Aorta (tissue), 5 donors: Measurements from ENCODE around the gene GLE1. TPM values are rescaled to one million over a fixed set of nuclear protein-coding genes. Genes with fewer than 3 reads are reported as not detected.
A peak's percentile ranks its signal among the peaks of the same experiment; 100 is the strongest.

Experiments used
- ATAC-seq: fragments of 200-7000 bp; cut with Tn5 transposase; one replicate; pipeline ENCODE4 v1.9.1; 2022; ENCODE audit warnings: moderate library complexity; ENCODE audit not compliant: low FRiP score
- DNase-seq, 2 donors: peaks; one replicate each; pipeline ENCODE4 v3.0.0-alpha.2; 2020
- H3K27ac ChIP-seq, 2 donors: one replicate each; pipeline ENCODE4 v1.5.1; 2013; ENCODE audit warnings: low read length in 2 of 2, mild to moderate bottlenecking in 2 of 2, moderate library complexity in 2 of 2, control low read depth in 1 of 2, inconsistent platforms in 1 of 2, low read depth in 1 of 2
- H3K27me3 ChIP-seq, 2 donors: one replicate each; pipeline ENCODE4 v1.6.1; 2013; ENCODE audit warnings: control low read depth in 1 of 2, low read length in 1 of 2, mild to moderate bottlenecking in 1 of 2, moderate library complexity in 1 of 2; ENCODE audit not compliant: insufficient read depth in 2 of 2, control insufficient read depth in 1 of 2
- H3K36me3 ChIP-seq, 2 donors: one replicate each; pipeline ENCODE4 v1.6.1; 2013; ENCODE audit warnings: control low read depth in 1 of 2, low read length in 1 of 2, mild to moderate bottlenecking in 1 of 2; ENCODE audit not compliant: insufficient read depth in 2 of 2, control insufficient read depth in 1 of 2
- H3K4me1 ChIP-seq, 2 donors: one replicate each; pipeline ENCODE4 v1.6.1; 2013; ENCODE audit warnings: low read length in 2 of 2, control low read depth in 1 of 2, mild to moderate bottlenecking in 1 of 2, moderate library complexity in 1 of 2; ENCODE audit not compliant: insufficient read depth in 2 of 2, control insufficient read depth in 1 of 2
- H3K4me3 ChIP-seq, 2 donors: one replicate each; pipeline ENCODE4 v1.5.1; 2013; ENCODE audit warnings: low read length in 2 of 2, control low read depth in 1 of 2, mild to moderate bottlenecking in 1 of 2
- H3K9me3 ChIP-seq: one replicate; pipeline ENCODE4 v1.6.1; 2013; ENCODE audit warnings: mild to moderate bottlenecking, low read length; ENCODE audit not compliant: control insufficient read depth
- WGBS, 2 donors: extraction: QIAGEN DNeasy Blood & Tissue Kit; methylation state at CpG; one replicate each; pipeline ENCODE4 v1.1.7; 2013; 5-methylcytosine and 5-hydroxymethylcytosine counted together
- intact Hi-C, 2 donors: fragments of 100-400 bp; cut with DNase I; formaldehyde crosslinking; loops; one replicate each; pipeline versions ENCODE4 v1.14.2 to v1.15.0; 2022
- polyA plus RNA-seq, 2 donors: library from polyadenylated mRNA; stranded (reverse); fragments of 200-250 nt; gene quantifications; one replicate each; pipeline ENCODE4 v1.2.3, GENCODE V29; 2013
- total RNA-seq, 2 donors: library from RNA; stranded (reverse); fragmentation: NEBNext Ultra II Directional; extraction: Animal tissue kit (Norgen Biotek cat#: 25700); gene quantifications; one replicate each; pipeline ENCODE4 v1.2.1, GENCODE V29; 2021
- donor health status: healthy with polysubstance abuse.
- donor health status: Bipolar disorder and iron deficiency.
- donor health status: DM: no; HTN: no; CAD: no.
- donor health status: DM: no; HTN: no; CAD: no.
- donor health status: DM: yes; HTN: yes; CAD: no.

GLE1 gene
- total and polyA plus RNA-seq, 4 donors = 6.9 to 17.3 (median 12.9) TPM

DNA sequence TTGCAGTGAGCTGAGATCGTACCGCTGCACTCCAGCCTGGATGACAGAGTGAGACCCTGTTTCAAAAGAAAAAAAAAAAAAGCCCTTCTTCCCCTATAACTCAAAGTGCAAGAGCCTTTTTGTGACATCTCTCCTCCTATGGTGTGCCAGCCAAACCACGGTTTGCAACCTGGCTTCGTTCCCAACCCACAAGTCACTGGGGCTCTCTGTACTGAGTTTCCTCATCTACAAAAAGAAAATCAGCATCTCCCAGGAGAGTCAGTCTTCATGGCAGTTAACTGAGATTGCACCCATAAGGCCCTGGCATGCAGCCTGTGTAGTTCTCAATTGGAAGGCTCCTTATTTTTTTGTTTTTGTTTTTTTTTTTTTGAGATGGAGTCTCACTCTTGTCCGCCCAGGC, 34.0 kb upstream of the GLE1 start:
- Histone ChIP-seq H3K27ac (no peak overlapping the region), H3K36me3 (no peaks in the 10 kb centered on the region), H3K4me3 (no peak overlapping the region), H3K27me3 (no peaks in the 10 kb centered on the region), H3K9me3 (no peaks in the 10 kb centered on the region), H3K4me1 (no peaks in the 10 kb centered on the region)
- peak in 1 of 2 donors; percentile 65 for DNase-seq
- ATAC-seq = no peak
- 37 to 43% methylated on average over 5 of the region's 5 CpGs for WGBS, 2 donors
- intact Hi-C loops = no loop called here

- ATAC-seq (no peak), DNase-seq (no peak)
- intact Hi-C loops = no loop called here
- Histone ChIP-seq H3K36me3 (no peaks in the 10 kb centered on the region), H3K9me3 (no peaks in the 10 kb centered on the region), H3K27ac (no peak overlapping the region), H3K27me3 (no peaks in the 10 kb centered on the region), H3K4me1 (no peaks in the 10 kb centered on the region), H3K4me3 (no peak overlapping the region)
- WGBS, 2 donors = 95 to 97% methylated on average over 4 to 5 of the region's 5 CpGs
Measured at GRCh38 chr9:128473104-128473503, 31.4 kb upstream of the GLE1 start.

DNA sequence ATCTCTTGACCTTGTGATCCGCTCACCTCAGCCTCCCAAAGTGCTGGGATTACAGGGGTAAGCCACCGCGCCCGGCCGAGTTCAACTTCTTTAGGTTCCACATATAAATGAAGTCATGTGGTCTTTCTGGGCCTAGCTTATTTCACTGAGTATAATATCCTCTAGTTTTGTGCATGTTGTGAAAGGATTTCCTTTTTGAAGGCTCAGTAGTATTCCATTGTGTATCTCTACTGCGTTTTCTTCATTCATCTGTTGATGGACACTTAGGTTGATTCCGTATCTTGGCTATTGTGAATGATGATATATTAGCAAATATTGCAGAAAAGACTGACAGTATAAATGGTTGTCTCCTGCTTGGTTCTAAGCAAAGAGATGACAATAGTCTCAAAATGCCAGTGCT, 28.7 kb upstream of the GLE1 start:
- WGBS, 2 donors = 99% methylated on average over 7 of the region's 7 CpGs

DNA sequence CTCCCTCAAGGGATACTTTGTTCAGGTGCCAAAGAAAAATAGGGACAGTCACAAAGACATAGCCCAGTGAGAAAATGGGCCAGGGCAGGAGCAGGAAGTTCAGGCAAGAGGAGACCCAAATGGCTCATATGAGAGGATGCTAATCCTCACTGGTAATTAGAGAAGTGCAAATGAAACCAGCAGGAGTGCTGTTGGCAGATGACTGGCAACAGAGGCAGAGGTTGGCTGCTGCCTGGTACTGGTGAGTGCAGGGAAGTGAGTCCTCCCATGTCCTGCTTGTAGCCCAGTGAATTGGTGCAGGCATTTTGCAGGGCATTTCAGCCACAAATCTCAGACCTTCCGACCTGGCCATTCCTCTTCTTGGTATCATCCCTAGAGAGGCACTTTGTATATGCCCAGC, 25.3 kb upstream of the GLE1 start:
- Histone ChIP-seq H3K27me3 (no peaks in the 10 kb centered on the region), H3K27ac (no peak overlapping the region), H3K4me3 (no peak overlapping the region), H3K9me3 (no peaks in the 10 kb centered on the region), H3K36me3 (peaks cover 6 to 11% of the 10 kb centered on the region in 2 donors), H3K4me1 (no peaks in the 10 kb centered on the region)
- DNase-seq (peak in 1 of 2 donors; percentile 28), ATAC-seq (no peak)
- 94 to 95% methylated on average over 1 of the region's 1 CpG for WGBS, 2 donors
- intact Hi-C loops = no loop called here

More for the DNA sequence above, 28.7 kb upstream of the GLE1 start:
- H3K4me3 ChIP-seq = no peak overlapping the region
- no peaks in the 10 kb centered on the region for H3K27me3 ChIP-seq
- peaks cover 0 to 9% of the 10 kb centered on the region in 2 donors for H3K36me3 ChIP-seq
- no peak overlapping the region for H3K27ac ChIP-seq
- no peaks in the 10 kb centered on the region for H3K9me3 ChIP-seq
- no peak for DNase-seq
- no peaks in the 10 kb centered on the region for H3K4me1 ChIP-seq
- intact Hi-C loops = no loop called here
- no peak for ATAC-seq

DNA sequence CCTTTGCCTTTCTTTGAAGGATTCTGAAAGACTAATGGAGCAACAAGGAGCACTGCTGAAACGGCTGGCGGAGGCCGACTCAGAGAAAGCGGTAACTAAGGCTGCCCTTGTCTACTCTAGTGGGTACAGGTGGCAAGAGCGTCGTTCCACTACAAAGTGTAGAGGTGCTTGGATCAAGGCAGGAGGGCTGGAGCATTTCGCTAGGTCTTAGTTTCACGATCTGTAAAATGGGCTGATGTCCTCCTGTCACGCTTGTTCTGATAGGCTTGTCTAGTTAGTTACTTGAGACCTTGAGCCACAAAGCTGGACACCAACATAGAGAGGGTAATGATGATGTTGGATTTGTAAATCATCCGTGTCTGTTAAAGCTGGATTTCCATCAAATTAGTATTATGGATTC, 23.0 kb upstream of the GLE1 start:
- no peaks in the 10 kb centered on the region for H3K27me3 ChIP-seq
- intact Hi-C loops = no loop called here
- peak in 1 of 2 donors; percentile 33 for DNase-seq
- H3K36me3 ChIP-seq = peaks cover 8 to 17% of the 10 kb centered on the region in 2 donors
- no peaks in the 10 kb centered on the region for H3K9me3 ChIP-seq
- 96 to 98% methylated on average over 10 of the region's 10 CpGs for WGBS, 2 donors
- H3K4me1 ChIP-seq = no peaks in the 10 kb centered on the region
- ATAC-seq = no peak
- H3K27ac ChIP-seq = no peak overlapping the region
- H3K4me3 ChIP-seq = no peak overlapping the region

- intact Hi-C loops = no loop called here
- H3K36me3 ChIP-seq = peaks cover 8 to 17% of the 10 kb centered on the region in 2 donors
- no peaks in the 10 kb centered on the region for H3K9me3 ChIP-seq
Measured at GRCh38 chr9:128482186-128482585, 22.3 kb upstream of the GLE1 start.

DNA sequence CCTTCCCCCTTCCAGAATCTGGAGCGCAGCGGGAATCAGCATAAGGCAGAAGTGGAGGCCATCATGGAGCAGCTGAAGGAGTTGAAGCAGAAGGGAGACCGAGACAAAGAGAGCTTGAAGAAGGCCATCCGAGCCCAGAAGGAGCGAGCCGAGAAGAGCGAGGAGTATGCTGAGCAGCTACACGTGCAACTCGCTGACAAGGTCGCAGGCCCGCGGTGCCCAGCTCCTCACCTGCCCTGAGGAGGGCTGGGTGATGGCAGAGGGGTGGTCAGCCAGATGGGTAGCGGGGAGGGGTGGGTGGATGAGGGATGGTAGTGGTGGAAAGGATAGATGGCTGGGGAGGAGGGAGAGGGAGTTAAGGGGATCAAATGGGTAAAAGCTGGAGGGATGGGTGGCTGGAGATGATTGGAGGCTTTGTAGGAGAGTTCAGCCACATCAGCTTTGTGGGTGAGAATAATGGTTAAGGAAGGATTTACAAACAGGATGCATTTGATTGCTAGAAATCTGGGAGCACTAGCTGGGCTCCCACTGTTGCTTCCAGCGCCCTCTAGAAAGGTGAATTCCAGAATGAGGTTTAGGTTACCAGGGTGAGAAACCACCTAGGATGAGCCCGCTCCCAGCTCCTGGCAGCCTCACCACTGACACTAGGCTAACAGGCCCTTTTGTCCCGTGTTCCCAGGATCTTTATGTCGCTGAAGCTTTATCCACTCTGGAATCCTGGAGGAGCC, 19.7 kb upstream of the GLE1 start:
- WGBS, 2 donors = 92 to 95% methylated on average over 17 of the region's 17 CpGs
- Histone ChIP-seq H3K9me3 (no peaks in the 10 kb centered on the region), H3K27me3 (no peaks in the 10 kb centered on the region), H3K4me1 (no peaks in the 10 kb centered on the region), H3K27ac (no peak overlapping the region), H3K4me3 (no peak overlapping the region), H3K36me3 (peaks cover 8% of the 10 kb centered on the region in 2 donors)
- intact Hi-C loops = no loop called here
- ATAC-seq = no peak
- DNase-seq = peak in 1 of 2 donors; percentile 58

More at GRCh38 chr9:128482186-128482585, 22.3 kb upstream of the GLE1 start:
- DNase-seq (peak in 1 of 2 donors; percentile 25), ATAC-seq (no peak)
- no peaks in the 10 kb centered on the region for H3K27me3 ChIP-seq
- no peak overlapping the region for H3K27ac ChIP-seq
- 95 to 97% methylated on average over 7 of the region's 7 CpGs for WGBS, 2 donors
- no peaks in the 10 kb centered on the region for H3K4me1 ChIP-seq
- H3K4me3 ChIP-seq = no peak overlapping the region

GRCh38 chr9:128485414-128485855, 19.1 kb upstream of the GLE1 start:
- 79% methylated on average over 7 of the region's 7 CpGs for WGBS, 2 donors
- Histone ChIP-seq H3K4me1 (no peaks in the 10 kb centered on the region), H3K9me3 (no peaks in the 10 kb centered on the region), H3K36me3 (peaks cover 8% of the 10 kb centered on the region in 2 donors), H3K27ac (no peak overlapping the region), H3K4me3 (no peak overlapping the region), H3K27me3 (no peaks in the 10 kb centered on the region)
- ATAC-seq (no peak), DNase-seq (peak in 1 of 2 donors; percentile 55)
- intact Hi-C loops = no loop called here

DNA sequence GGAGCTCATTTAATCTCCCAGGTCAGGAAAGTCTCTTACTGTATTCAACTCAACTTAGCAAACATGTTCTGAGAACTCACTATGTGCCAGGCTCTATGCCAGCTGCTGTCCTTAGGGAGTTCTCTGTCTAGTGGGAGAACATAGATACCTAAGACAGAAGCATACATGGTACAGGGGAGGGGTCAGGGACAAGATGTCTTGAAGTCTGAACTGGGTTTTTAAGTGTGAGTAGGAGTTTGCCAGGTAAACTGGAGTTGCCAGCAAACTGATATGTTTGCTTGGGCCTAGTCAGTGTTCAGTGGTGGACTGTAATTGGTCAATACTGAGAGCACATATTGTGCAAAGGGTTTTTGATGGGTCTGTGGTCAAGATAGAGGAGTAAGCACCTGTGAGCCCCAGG, 18.3 kb upstream of the GLE1 start:
- Histone ChIP-seq H3K36me3 (peaks cover 6 to 8% of the 10 kb centered on the region in 2 donors), H3K9me3 (no peaks in the 10 kb centered on the region), H3K27ac (no peak overlapping the region), H3K4me3 (no peak overlapping the region), H3K27me3 (no peaks in the 10 kb centered on the region), H3K4me1 (no peaks in the 10 kb centered on the region)
- ATAC-seq = no peak
- DNase-seq = peak in 1 of 2 donors; percentile 7
- intact Hi-C loops = no loop called here
